Measurements from ENCODE around the gene DLX3. TPM values are rescaled to one million over a fixed set of nuclear protein-coding genes. Genes with fewer than 3 reads are reported as not detected.

The DLX3 gene
- total RNA-seq, 2 donors from 2014 or later: not detected

- 71 to 76% methylated on average over 6 of the region's 6 CpGs for WGBS, 2 donors
- TF ChIP-seq POLR2A (IDR thresholded peaks at IDR 0.05) (no peak), CTCF (IDR thresholded peaks at IDR 0.05) (no peak)
- no peaks in the 10 kb centered on the region for H3K27me3 ChIP-seq
- H3K27ac ChIP-seq: no peak overlapping the region
- H3K4me1 ChIP-seq: peaks cover 14% of the 10 kb centered on the region
- H3K9me3 ChIP-seq: no peaks in the 10 kb centered on the region
- H3K4me3 ChIP-seq: no peak overlapping the region
- intact Hi-C loops (cut with DNase I): loop anchor here (5.0 kb wide), 1 partner anchor 59 kb away; no protein-coding TSS in a partner anchor
- no peaks in the 10 kb centered on the region for H3K36me3 ChIP-seq (replicated peaks in 1 of 2; ENCODE audit: insufficient read depth in 1 of 2, low read depth in 2 of 2)
- no peak for DNase-seq
- no peak for ATAC-seq
Observed at GRCh38 chr17:50028736-50029120, 33.7 kb upstream of the DLX3 start.

GRCh38 chr17:50027881-50028735 lies 33.1 kb upstream of the DLX3 start:
- Histone ChIP-seq H3K4me3 (no peak overlapping the region), H3K4me1 (peaks cover 14% of the 10 kb centered on the region), H3K27me3 (no peaks in the 10 kb centered on the region), H3K36me3 (replicated peaks in 1 of 2; ENCODE audit: insufficient read depth in 1 of 2, low read depth in 2 of 2) (no peaks in the 10 kb centered on the region), H3K27ac (no peak overlapping the region), H3K9me3 (no peaks in the 10 kb centered on the region)
- TF ChIP-seq POLR2A (IDR thresholded peaks at IDR 0.05) (no peak), CTCF (IDR thresholded peaks at IDR 0.05) (no peak)
- 42 to 62% methylated on average over 15 to 20 of the region's 20 CpGs for WGBS, 2 donors
- intact Hi-C loops (cut with DNase I): loop anchor here (5.0 kb wide), 1 partner anchor 59 kb away; no protein-coding TSS in a partner anchor
- DNase-seq (peak in 3 of 4 donors; percentile 47 to 52 (median 49)), ATAC-seq (peak; percentile 53)

GRCh38 chr17:50027172-50027880 lies 32.3 kb upstream of the DLX3 start:
- Histone ChIP-seq H3K9me3 (no peaks in the 10 kb centered on the region), H3K36me3 (replicated peaks in 1 of 2; ENCODE audit: insufficient read depth in 1 of 2, low read depth in 2 of 2) (no peaks in the 10 kb centered on the region), H3K4me3 (no peak overlapping the region), H3K27ac (peak overlapping the region in 1 of 4 donors; percentile 29), H3K4me1 (peaks cover 14% of the 10 kb centered on the region), H3K27me3 (no peaks in the 10 kb centered on the region)
- DNase-seq (peak; percentile 34 to 65 (median 45)), ATAC-seq (peak; percentile 28)
- intact Hi-C loops (cut with DNase I): loop anchor here (5.0 kb wide), 1 partner anchor 60 kb away; no protein-coding TSS in a partner anchor
- WGBS, 2 donors: 5 to 7% methylated on average over 3 to 27 of the region's 27 CpGs
- TF ChIP-seq CTCF (IDR thresholded peaks at IDR 0.05) (no peak), POLR2A (IDR thresholded peaks at IDR 0.05) (no peak)

GRCh38 chr17:50026837-50027171 lies 31.8 kb upstream of the DLX3 start:
- WGBS, 2 donors: 0 to 1% methylated on average over 6 of the region's 6 CpGs
- H3K4me3 ChIP-seq: no peak overlapping the region
- ATAC-seq: peak; percentile 86
- no peaks in the 10 kb centered on the region for H3K27me3 ChIP-seq
- intact Hi-C loops (cut with DNase I): loop anchor here (5.0 kb wide), 1 partner anchor 60 kb away; no protein-coding TSS in a partner anchor
- no peaks in the 10 kb centered on the region for H3K36me3 ChIP-seq (replicated peaks in 1 of 2; ENCODE audit: insufficient read depth in 1 of 2, low read depth in 2 of 2)
- H3K4me1 ChIP-seq: peaks cover 14% of the 10 kb centered on the region
- TF ChIP-seq POLR2A (IDR thresholded peaks at IDR 0.05) (no peak), CTCF (IDR thresholded peaks at IDR 0.05) (peak; percentile 93 to 96 (median 95))
- DNase-seq: peak; percentile 84 to 90 (median 86)
- no peaks in the 10 kb centered on the region for H3K9me3 ChIP-seq
- no peak overlapping the region for H3K27ac ChIP-seq

All from body of pancreas (tissue), 4 donors.